ENCODE data around the gene MYL3.

The MYL3 gene

DNA sequence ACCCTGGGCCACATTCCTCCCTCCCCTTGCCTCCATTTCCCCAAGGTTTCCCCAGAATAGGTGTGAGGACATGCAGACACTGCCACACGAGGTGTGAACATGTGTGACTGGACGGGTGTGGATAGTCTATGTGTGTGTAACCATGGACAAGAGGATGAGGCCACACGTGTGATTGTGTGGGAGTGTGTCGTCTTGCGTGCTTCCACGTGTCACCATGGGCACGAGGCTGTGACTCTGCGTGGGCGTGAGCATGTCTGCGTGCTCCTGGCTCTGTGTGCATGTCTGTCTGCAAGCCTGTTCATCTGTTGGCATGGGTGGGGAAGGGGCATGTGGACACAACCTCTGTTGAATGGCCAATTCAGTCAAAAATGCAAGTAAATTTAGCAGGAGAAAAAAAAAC, 6.2 kb upstream of the MYL3 start:
- Mint-ChIP-seq H3K9me3 (no peaks in the 10 kb centered on the region), H3K4me1 (ENCODE audit: low read depth) (peaks cover 5% of the 10 kb centered on the region), H3K27ac (no peak overlapping the region), H3K27me3 (ENCODE audit: low read depth) (peaks cover 8% of the 10 kb centered on the region), H3K36me3 (ENCODE audit: low read depth) (no peaks in the 10 kb centered on the region), H3K4me3 (no peak overlapping the region)
- DNase-seq (ENCODE audit: low spot score) = no peak

DNA sequence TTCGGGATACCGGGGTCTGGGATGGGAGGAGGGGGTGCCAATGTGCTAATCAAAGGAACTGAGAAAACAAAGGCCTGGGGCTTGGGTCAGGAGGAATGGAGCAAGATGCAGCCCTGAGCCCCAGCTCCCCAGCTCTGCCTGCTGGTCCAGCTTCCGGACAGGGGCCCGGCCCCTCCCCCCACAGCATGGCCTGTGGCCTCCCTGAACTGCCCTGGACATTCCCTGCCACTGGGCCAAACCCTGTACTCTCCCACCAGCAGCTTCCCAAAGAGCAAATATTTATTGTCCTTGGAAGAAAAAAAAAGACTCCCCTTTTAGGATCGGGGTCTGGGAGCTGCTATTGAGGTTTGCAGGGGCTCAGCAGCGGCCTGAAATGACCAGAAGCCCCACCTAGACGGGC, 5.7 kb upstream of the MYL3 start:
- H3K27ac Mint-ChIP-seq = no peak overlapping the region
- H3K4me3 Mint-ChIP-seq = no peak overlapping the region
- H3K36me3 Mint-ChIP-seq (ENCODE audit: low read depth) = no peaks in the 10 kb centered on the region
- no peak for DNase-seq (ENCODE audit: low spot score)
- peaks cover 4% of the 10 kb centered on the region for H3K27me3 Mint-ChIP-seq (ENCODE audit: low read depth)
- H3K4me1 Mint-ChIP-seq (ENCODE audit: low read depth) = no peaks in the 10 kb centered on the region
- no peaks in the 10 kb centered on the region for H3K9me3 Mint-ChIP-seq

DNA sequence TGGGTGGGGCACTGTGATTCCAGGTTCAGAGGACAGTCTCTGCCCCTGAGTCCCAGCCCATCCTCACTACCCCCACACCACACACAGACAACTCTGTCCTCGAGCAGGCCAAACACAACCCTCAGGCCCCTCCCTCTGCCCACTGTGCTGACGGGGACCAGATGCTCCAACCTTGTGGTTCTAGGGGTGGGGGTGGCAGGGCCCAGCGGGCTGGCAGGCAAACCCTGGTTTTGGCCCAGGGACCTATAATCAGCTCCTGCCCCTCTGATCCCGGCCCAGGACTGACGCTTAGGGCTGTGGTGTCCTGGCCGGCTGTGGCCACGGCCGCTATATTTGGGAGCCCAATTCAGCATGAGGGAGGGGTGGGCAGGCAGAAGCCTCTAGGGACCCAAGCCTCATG, 5.0 kb upstream of the MYL3 start:
- no peak overlapping the region for H3K27ac Mint-ChIP-seq
- no peaks in the 10 kb centered on the region for H3K36me3 Mint-ChIP-seq (ENCODE audit: low read depth)
- no peaks in the 10 kb centered on the region for H3K9me3 Mint-ChIP-seq
- H3K4me3 Mint-ChIP-seq = no peak overlapping the region
- DNase-seq (ENCODE audit: low spot score) = no peak
- peaks cover 4% of the 10 kb centered on the region for H3K27me3 Mint-ChIP-seq (ENCODE audit: low read depth)
- H3K4me1 Mint-ChIP-seq (ENCODE audit: low read depth) = no peaks in the 10 kb centered on the region

DNA sequence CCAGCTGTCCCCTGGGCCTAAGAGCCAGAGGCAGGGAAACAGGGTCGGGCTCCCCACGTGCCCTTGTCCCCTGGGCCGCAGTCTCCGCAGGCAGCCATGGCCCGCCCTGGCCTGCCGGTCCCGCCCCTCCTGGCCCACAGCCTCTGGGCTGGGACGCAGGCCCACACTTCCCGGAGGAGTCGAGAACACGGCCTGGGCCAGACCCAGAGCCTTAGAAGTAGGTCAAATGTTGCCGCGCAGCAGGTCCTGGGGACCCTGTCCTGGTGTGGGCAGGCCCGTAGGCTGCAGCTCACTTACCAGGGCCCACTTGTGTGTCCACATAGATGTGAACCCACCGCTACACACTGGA, 4.3 kb upstream of the MYL3 start:
- DNase-seq (ENCODE audit: low spot score) = no peak
- Mint-ChIP-seq H3K36me3 (ENCODE audit: low read depth) (no peaks in the 10 kb centered on the region), H3K27ac (no peak overlapping the region), H3K4me1 (ENCODE audit: low read depth) (no peaks in the 10 kb centered on the region), H3K27me3 (ENCODE audit: low read depth) (no peaks in the 10 kb centered on the region), H3K4me3 (no peak overlapping the region), H3K9me3 (no peaks in the 10 kb centered on the region)

DNA sequence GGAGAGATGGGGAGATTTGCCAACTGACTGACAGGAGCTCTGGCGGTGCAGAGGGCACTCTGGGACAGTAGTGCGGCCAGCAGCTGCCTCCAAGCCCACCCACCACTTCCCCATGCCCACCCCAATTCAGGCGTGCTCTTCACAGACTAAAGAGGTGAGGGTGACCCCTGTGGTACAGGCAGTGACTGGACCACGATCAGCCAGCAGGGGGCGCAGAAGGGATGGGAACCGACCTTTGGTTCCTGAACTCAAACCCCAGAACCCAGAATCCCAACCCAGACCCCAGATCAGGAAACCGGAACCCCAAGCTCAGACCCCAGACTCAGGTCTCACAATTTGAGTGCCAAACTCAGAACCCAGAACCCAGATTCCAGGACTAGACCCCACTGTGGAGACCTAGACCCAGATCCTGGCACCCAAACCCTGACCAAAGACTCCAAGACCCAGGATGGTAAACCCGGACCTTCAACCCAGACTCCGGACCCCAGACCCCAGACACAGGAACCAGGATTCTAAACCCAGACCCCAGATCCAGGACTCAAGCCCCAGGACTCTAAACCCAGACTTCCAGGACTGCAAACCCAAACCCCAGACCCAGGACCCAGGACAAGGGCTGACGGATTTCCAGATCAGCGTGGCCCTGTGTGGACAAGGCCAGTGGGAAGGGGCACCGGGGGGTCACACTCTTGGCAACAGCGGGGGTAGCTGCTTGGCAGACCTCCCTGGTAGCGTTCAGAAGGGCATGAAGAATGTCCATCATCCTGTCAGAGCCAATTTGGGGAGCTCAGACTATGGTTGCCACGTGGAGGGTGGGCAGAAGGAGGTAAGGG, 3.7 kb upstream of the MYL3 start:
- DNase-seq (ENCODE audit: low spot score) = peak; percentile 48
- Mint-ChIP-seq H3K27me3 (ENCODE audit: low read depth) (no peaks in the 10 kb centered on the region), H3K36me3 (ENCODE audit: low read depth) (no peaks in the 10 kb centered on the region), H3K4me3 (no peak overlapping the region), H3K27ac (no peak overlapping the region), H3K9me3 (no peaks in the 10 kb centered on the region), H3K4me1 (ENCODE audit: low read depth) (no peaks in the 10 kb centered on the region)

DNA sequence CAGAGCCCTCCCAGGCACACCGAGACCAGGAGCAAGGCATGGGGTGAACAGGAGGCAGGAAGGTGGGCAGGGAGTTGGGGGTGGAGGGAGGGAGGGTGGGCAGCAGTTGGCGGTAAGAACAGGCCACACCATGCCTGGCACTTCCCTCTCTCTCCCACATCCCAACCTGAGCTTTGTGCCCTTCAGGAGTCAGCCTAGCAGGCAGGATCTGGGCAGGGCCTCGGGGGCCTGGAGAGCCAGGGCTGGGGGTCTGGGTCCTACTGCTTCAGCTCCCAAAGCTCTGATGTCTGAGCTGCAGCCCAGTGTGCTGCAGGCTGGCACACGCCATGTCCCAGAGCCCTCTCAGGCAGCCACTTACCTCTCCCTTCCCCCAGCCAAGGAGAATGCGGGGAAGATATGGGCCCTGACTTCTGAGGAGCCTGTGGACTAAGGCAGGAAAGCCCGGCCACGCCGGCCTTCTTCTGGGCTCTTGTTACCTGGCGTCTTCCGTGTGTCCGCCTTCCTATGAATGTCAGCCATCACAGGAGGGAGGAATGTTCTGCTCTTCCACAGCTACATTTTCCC, 2.9 kb upstream of the MYL3 start:
- no peak overlapping the region for H3K27ac Mint-ChIP-seq
- DNase-seq (ENCODE audit: low spot score) = no peak
- no peaks in the 10 kb centered on the region for H3K4me1 Mint-ChIP-seq (ENCODE audit: low read depth)
- H3K9me3 Mint-ChIP-seq = no peaks in the 10 kb centered on the region
- H3K4me3 Mint-ChIP-seq = no peak overlapping the region
- H3K36me3 Mint-ChIP-seq (ENCODE audit: low read depth) = no peaks in the 10 kb centered on the region
- H3K27me3 Mint-ChIP-seq (ENCODE audit: low read depth) = no peaks in the 10 kb centered on the region

DNA sequence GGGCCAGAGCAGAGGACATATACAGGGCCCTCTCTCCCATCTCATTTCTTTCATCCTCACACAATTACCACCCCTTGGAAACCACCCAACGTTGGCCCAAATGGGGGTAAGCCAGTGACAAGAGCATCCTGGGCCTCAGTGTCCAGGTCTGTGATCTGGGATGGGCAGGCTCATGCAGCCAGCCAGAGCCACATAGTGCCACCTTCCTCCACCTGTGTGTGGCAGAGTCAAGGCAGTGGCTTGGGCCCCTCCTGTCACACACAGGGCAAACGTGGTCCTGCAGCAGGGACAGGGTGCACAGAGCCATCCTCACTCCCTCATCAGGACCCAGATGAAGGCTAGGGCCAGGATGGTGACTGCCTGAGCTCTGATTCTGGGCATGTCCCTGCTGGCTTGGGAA, 2.3 kb upstream of the MYL3 start:
- Mint-ChIP-seq H3K27me3 (ENCODE audit: low read depth) (no peaks in the 10 kb centered on the region), H3K36me3 (ENCODE audit: low read depth) (no peaks in the 10 kb centered on the region), H3K27ac (no peak overlapping the region), H3K4me1 (ENCODE audit: low read depth) (no peaks in the 10 kb centered on the region), H3K9me3 (no peaks in the 10 kb centered on the region), H3K4me3 (no peak overlapping the region)
- no peak for DNase-seq (ENCODE audit: low spot score)

DNA sequence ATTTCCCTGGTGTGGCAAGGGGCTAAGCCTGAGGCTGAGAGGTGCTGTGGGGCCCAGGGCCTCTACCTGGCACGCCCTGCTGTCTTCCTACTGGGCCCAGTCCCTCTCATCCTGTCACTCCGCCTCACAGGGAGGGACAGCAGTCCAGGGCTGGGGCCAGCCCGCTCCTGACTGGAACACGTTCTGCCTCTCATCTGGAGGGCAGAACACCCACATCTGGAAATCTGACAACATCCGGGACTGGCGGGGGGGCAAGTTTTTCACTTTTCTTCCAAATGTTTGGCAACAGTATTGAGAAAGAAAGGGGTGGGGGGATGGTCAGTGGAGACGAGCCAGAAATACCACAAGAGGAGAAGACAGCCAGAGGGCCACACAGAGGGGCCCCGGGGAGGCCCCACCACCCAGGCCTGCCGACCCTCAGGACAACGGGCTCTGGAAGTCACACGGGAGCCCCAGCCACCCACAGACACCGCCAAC, 1.8 kb upstream of the MYL3 start:
- Mint-ChIP-seq H3K27ac (no peak overlapping the region), H3K36me3 (ENCODE audit: low read depth) (no peaks in the 10 kb centered on the region), H3K4me3 (no peak overlapping the region), H3K9me3 (no peaks in the 10 kb centered on the region), H3K4me1 (ENCODE audit: low read depth) (no peaks in the 10 kb centered on the region), H3K27me3 (ENCODE audit: low read depth) (no peaks in the 10 kb centered on the region)
- DNase-seq (ENCODE audit: low spot score) = no peak

DNA sequence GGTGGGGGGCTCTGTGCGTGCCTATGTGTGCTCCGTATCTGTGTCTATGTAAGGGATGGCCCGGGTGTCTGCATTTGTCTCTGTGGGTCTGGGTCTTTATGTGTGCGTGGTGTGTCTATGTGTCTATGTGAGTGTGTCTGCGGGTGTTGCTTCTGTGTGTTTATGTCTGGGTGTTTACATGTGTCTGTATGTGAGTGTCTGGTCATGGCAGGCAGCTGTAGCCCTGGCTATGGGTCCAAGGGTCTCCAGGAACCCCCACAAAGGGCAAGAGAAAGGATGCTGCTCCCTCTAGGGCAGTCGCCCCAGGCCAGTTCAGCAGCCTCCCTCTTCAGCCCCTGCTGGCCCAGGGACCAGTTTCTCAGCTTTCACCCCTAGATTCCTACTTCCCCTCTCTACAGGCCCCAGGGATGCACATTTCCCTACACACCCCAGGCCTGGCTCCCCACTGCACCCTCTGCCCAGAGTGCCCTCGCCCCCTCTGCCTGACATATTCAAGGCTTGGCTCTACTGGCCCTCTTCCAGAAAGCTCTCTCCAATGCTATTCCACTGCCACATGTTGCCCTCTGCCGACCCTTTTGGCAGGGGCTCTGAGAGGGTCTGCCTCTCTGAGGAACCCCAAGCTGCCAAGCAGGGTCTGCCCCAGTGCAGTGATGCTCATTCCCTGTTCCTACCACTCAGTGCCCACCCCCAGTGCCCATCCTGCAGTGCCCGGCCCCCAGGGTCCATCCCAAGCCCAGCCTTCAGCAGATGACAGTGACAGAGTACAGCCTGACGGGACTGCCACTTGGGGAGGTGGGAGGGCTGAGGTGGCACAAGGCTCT, 1.0 kb upstream of the MYL3 start:
- no peak overlapping the region for H3K4me3 Mint-ChIP-seq

DNA sequence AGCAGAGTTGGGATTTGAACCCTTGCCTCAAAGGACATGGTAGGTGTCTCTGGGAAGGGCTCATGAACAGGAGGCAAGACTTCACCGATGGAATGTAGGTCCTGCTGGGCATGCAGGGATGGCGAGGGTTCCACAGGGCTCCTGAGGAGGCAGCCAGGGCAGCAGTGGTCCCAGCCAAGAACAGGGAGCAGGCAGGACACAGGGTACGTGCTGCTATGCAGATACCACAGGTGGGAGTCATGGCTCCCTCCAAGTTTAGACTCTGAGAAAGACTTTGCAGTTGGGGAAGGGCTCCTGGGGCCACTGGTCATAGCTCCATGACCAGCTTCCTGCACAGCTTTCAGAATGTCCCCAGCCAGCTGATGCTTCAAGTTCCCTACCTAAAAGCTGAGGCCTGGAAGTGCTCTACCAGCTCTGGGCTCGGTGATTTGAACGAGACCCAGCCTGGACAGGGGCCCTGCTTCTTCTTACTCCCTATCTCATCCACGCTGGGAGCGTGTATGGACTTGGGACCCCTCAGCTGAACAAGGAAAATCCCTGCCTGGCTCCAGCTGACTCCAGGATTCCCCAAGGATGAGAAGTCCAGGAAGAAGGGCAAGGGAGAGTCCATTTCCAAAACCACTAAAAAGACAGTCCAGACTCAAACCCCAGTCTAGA, 747 bp downstream of the MYL3 start:
- no peaks in the 10 kb centered on the region for H3K27me3 Mint-ChIP-seq (ENCODE audit: low read depth)
- H3K4me1 Mint-ChIP-seq (ENCODE audit: low read depth) = no peaks in the 10 kb centered on the region
- no peaks in the 10 kb centered on the region for H3K36me3 Mint-ChIP-seq (ENCODE audit: low read depth)
- no peaks in the 10 kb centered on the region for H3K9me3 Mint-ChIP-seq
- no peak for DNase-seq (ENCODE audit: low spot score)
- no peak overlapping the region for H3K4me3 Mint-ChIP-seq
- H3K27ac Mint-ChIP-seq = no peak overlapping the region

More for the DNA sequence above, 1.0 kb upstream of the MYL3 start:
- no peak overlapping the region for H3K27ac Mint-ChIP-seq
- no peaks in the 10 kb centered on the region for H3K27me3 Mint-ChIP-seq (ENCODE audit: low read depth)
- H3K36me3 Mint-ChIP-seq (ENCODE audit: low read depth) = no peaks in the 10 kb centered on the region
- DNase-seq (ENCODE audit: low spot score) = no peak
- H3K9me3 Mint-ChIP-seq = no peaks in the 10 kb centered on the region
- no peaks in the 10 kb centered on the region for H3K4me1 Mint-ChIP-seq (ENCODE audit: low read depth)

DNA sequence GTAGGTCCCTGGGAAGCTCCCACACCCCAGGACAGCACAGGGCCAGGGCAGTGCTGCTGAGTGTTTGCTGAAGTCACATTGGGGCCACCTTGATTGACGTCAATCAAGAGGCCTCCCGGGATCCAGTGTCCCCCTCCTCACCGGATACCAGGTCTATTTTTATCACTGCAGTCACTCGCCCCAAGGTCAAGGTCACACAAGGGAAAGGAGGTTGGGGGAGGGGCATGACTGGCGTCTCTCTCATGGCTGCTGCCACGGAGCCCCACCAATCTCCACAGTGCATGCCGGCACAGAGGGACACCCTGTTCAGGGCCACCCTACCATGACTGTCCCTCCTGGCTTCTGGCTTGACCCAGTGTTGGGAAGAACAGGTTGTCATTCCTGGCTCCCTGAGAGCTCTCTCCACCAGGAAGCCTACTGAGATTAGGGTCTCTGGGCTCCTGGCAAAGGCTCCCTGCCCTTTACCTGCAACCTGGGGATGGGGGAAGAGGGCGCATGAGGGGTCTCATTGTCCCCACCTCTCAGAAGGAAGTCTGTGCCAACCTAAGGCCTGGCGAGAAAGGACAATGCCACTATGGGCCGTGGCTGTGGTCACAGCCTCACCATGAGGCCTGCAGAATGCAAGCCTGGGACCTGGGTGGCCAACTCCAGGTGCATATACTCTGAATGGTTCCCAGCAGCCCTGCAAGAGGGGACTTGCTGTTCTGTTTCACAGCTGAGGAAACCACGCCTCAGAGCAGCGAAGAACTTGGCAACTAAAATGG, 1.5 kb downstream of the MYL3 start:
- no peaks in the 10 kb centered on the region for H3K9me3 Mint-ChIP-seq
- no peaks in the 10 kb centered on the region for H3K27me3 Mint-ChIP-seq (ENCODE audit: low read depth)
- H3K4me3 Mint-ChIP-seq = no peak overlapping the region
- no peaks in the 10 kb centered on the region for H3K36me3 Mint-ChIP-seq (ENCODE audit: low read depth)
- H3K4me1 Mint-ChIP-seq (ENCODE audit: low read depth) = no peaks in the 10 kb centered on the region
- H3K27ac Mint-ChIP-seq = no peak overlapping the region
- no peak for DNase-seq (ENCODE audit: low spot score)

DNA sequence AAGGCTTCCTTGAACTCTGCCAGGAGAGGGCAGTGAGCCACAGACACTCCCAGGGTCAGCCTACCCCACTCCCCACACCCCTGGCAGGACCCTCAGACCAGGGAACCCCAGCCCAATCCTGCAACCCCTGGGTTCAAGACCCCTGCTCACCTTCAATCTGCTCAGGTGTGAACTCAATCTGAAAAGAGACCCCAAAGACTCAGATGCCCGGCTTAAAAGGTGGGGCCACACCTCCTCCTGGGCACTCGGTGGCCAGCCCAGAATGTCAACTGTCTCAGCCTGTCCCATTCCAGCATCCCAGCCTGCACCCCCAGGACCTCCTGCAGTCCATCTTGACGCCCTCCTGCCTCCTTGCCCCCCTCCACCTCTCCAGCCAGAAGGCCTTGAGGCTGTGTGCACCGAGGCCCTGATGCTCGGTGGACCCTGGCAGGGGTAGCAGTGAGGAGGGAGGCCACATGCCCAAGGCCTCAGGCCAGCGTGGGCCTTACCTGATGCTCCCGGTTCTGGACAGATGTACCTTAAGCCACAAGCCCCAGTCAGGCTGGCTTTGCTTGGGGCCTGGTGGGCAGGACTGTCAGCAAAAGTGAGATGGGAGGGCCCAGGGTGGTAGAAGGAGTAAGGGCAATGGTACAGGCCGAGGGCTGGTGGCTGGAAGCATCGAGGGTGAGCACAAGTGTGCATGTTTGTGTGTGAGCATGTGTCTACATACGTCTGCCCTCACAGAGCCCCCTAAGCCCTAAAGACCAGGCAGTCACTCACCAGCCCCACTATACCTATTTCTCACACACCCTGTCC, 2.2 kb downstream of the MYL3 start:
- H3K27me3 Mint-ChIP-seq (ENCODE audit: low read depth) = no peaks in the 10 kb centered on the region
- no peaks in the 10 kb centered on the region for H3K4me1 Mint-ChIP-seq (ENCODE audit: low read depth)
- no peaks in the 10 kb centered on the region for H3K9me3 Mint-ChIP-seq
- H3K36me3 Mint-ChIP-seq (ENCODE audit: low read depth) = no peaks in the 10 kb centered on the region
- H3K4me3 Mint-ChIP-seq = no peak overlapping the region
- no peak for DNase-seq (ENCODE audit: low spot score)
- H3K27ac Mint-ChIP-seq = no peak overlapping the region
